Germinal center (tissue), 1 donor: ENCODE data around the gene LYSMD3.

ENCODE experiments used
- DNase-seq: peaks from one replicate; pipeline ENCODE4 v3.0.0; 2012; ENCODE audit warnings: mixed read lengths, low spot score

The LYSMD3 gene

GRCh38 chr5:90479611-90480385 is 49.6 kb downstream of the LYSMD3 start:
- no peak for DNase-seq

- DNase-seq = no peak
Observed at GRCh38 chr5:90477621-90478215, 51.7 kb downstream of the LYSMD3 start.

GRCh38 chr5:90477073-90477472 is 52.3 kb downstream of the LYSMD3 start:
- no peak for DNase-seq

- no peak for DNase-seq
Observed at GRCh38 chr5:90476391-90476790, 53.0 kb downstream of the LYSMD3 start.

- no peak for DNase-seq
Observed at GRCh38 chr5:90475436-90475980, 53.9 kb downstream of the LYSMD3 start.

- DNase-seq = peak; percentile 92
Observed at GRCh38 chr5:90474235-90475107, 54.9 kb downstream of the LYSMD3 start, which contains the start of the genes MBLAC2 and POLR3G. Gene MBLAC2 (minus strand): TSS chr5:90474771. CDS start chr5:90474292, 479 bp downstream. Gene POLR3G (plus strand): TSS chr5:90474864. CDS start chr5:90485568, 10,704 bp downstream.

- peak; percentile 14 for DNase-seq
Observed at GRCh38 chr5:90473396-90474234, 55.8 kb downstream of the LYSMD3 start.

- DNase-seq = no peak
Observed at GRCh38 chr5:90472783-90473395, 56.5 kb downstream of the LYSMD3 start.
